ENCODE measurements around the gene MRPL37. TPM values are rescaled to one million over a fixed set of nuclear protein-coding genes. Genes with fewer than 3 reads are reported as not detected.
A peak's percentile ranks its signal among the peaks of the same experiment; 100 is the strongest.

MRPL37 gene
- total RNA-seq, 1 donor from 2014 or later = 42.6 TPM

DNA sequence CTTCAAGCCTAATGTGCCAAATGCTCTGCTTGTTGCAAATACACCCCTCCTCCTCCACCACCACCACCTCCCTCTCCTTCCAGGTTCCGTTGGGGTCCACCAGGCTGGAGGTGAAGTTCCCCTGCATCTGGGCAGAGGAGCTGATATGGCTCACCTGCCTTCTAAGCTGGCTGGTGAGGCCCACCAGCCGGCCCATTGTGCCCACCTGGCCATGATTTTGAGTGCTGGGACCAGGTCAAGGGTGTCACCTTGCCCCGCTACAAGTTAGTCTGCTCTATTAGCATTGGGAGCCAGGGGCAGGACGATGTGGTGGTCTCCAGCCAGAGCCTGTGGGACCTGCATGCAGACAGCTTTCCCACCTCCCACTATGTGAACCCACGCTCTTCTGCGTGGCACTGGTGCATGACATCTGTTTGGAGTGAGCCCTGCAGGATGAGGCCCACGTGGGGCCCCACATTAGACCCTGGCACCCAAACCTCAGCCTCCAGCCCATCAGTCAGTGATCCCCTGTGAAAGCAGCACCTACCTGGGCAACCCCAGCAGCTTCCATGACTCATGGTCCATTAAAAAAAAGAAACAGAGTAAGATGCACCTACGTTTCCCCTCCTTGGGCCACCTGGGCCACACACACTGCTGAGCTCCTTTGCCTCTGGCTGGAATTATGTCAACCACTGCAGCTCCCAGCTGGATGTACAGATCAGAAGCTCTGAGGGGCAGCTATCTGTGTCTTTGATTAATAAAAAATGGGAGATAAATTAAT lies 31.6 kb upstream of the MRPL37 start:
- TF ChIP-seq, protein P1, sequence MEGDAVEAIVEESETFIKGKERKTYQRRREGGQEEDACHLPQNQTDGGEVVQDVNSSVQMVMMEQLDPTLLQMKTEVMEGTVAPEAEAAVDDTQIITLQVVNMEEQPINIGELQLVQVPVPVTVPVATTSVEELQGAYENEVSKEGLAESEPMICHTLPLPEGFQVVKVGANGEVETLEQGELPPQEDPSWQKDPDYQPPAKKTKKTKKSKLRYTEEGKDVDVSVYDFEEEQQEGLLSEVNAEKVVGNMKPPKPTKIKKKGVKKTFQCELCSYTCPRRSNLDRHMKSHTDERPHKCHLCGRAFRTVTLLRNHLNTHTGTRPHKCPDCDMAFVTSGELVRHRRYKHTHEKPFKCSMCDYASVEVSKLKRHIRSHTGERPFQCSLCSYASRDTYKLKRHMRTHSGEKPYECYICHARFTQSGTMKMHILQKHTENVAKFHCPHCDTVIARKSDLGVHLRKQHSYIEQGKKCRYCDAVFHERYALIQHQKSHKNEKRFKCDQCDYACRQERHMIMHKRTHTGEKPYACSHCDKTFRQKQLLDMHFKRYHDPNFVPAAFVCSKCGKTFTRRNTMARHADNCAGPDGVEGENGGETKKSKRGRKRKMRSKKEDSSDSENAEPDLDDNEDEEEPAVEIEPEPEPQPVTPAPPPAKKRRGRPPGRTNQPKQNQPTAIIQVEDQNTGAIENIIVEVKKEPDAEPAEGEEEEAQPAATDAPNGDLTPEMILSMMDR (IDR thresholded peaks at IDR 0.05; ENCODE audit: insufficient read depth, low read length, severe bottlenecking) = no peak
- Histone ChIP-seq H3K27me3 (ENCODE audit: control insufficient read depth, insufficient read depth, low read length) (no peaks in the 10 kb centered on the region), H3K36me3 (ENCODE audit: control insufficient read depth, insufficient read depth, low read length) (no peaks in the 10 kb centered on the region), H3K4me3 (ENCODE audit: low read depth, low read length) (no peak overlapping the region)
- peak; percentile 58 for DNase-seq (ENCODE audit: low read depth)
- no peak for FAIRE-seq

DNA sequence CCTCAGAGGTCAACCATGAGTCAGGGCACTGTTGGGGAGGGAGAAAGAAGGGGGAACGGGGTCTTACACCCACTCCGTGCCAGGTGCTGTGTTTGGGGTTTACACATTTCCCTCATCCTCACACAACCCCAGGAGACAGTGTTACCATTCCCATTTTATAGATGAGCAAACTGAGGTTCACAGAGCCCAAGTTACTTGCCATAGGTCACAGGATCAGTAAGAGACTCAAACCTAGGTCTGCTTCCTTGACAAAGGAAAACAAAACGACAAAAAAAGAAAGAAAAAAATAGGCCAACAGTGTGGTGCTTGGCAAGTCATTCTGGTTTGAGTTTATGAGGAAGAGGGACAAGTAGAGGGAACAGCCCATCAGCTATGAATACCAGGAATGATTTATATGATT lies 30.9 kb upstream of the MRPL37 start:
- no peak for FAIRE-seq
- H3K36me3 ChIP-seq (ENCODE audit: control insufficient read depth, insufficient read depth, low read length) = no peaks in the 10 kb centered on the region
- TF ChIP-seq, protein P1 (IDR thresholded peaks at IDR 0.05; ENCODE audit: insufficient read depth, low read length, severe bottlenecking) = no peak

DNA sequence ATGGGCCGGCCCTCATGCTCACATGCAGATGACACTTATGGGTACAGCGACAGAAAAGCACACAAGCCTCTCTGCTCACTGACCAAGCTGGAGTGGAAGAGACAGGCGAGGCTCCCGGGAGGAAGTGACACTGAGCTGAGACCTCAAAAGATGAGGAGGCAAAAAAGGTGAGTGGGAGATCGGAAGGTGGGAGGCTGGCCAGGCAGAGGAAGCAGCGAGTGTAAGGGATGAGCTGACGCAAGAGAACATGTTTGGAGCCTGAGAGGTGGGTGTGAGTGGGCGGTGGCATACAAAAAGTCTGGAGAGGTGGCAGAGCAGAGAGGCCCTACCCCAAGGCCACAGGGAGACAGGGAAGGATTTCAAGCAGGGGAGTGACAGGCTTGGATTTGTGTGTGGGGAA lies 29.0 kb upstream of the MRPL37 start:
- Histone ChIP-seq H3K36me3 (ENCODE audit: control insufficient read depth, insufficient read depth, low read length) (no peaks in the 10 kb centered on the region), H3K27me3 (ENCODE audit: control insufficient read depth, insufficient read depth, low read length) (no peaks in the 10 kb centered on the region), H3K4me3 (ENCODE audit: low read depth, low read length) (no peak overlapping the region)
- TF ChIP-seq, protein P1 (IDR thresholded peaks at IDR 0.05; ENCODE audit: insufficient read depth, low read length, severe bottlenecking) = no peak
- FAIRE-seq (peak; percentile 83), DNase-seq (ENCODE audit: low read depth) (no peak)

More for the DNA sequence above, 30.9 kb upstream of the MRPL37 start:
- no peak for DNase-seq (ENCODE audit: low read depth)
- no peaks in the 10 kb centered on the region for H3K27me3 ChIP-seq (ENCODE audit: control insufficient read depth, insufficient read depth, low read length)
- H3K4me3 ChIP-seq (ENCODE audit: low read depth, low read length) = no peak overlapping the region

DNA sequence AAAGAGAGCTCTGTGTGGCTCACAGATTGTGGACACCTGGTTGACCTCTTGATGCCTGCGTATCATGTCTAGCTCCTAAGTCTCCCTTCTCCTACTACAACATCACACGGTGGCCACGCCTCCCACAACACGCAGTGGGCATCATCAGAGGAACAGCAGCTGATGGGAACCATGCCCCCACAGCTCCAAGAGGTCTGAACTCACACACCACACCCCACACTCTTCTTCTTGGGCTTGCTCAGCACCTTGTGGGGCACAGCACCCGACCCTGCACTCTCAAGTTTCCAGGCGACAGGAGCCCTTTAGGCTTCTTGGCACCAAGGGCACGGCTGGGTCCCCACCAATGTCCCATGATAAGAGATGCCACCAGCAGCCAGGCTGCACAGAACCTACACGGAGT lies 28.4 kb upstream of the MRPL37 start:
- H3K36me3 ChIP-seq (ENCODE audit: control insufficient read depth, insufficient read depth, low read length) = no peaks in the 10 kb centered on the region
- no peak for DNase-seq (ENCODE audit: low read depth)
- no peak overlapping the region for H3K4me3 ChIP-seq (ENCODE audit: low read depth, low read length)
- TF ChIP-seq, protein P1 (IDR thresholded peaks at IDR 0.05; ENCODE audit: insufficient read depth, low read length, severe bottlenecking) = no peak
- H3K27me3 ChIP-seq (ENCODE audit: control insufficient read depth, insufficient read depth, low read length) = no peaks in the 10 kb centered on the region
- no peak for FAIRE-seq

DNA sequence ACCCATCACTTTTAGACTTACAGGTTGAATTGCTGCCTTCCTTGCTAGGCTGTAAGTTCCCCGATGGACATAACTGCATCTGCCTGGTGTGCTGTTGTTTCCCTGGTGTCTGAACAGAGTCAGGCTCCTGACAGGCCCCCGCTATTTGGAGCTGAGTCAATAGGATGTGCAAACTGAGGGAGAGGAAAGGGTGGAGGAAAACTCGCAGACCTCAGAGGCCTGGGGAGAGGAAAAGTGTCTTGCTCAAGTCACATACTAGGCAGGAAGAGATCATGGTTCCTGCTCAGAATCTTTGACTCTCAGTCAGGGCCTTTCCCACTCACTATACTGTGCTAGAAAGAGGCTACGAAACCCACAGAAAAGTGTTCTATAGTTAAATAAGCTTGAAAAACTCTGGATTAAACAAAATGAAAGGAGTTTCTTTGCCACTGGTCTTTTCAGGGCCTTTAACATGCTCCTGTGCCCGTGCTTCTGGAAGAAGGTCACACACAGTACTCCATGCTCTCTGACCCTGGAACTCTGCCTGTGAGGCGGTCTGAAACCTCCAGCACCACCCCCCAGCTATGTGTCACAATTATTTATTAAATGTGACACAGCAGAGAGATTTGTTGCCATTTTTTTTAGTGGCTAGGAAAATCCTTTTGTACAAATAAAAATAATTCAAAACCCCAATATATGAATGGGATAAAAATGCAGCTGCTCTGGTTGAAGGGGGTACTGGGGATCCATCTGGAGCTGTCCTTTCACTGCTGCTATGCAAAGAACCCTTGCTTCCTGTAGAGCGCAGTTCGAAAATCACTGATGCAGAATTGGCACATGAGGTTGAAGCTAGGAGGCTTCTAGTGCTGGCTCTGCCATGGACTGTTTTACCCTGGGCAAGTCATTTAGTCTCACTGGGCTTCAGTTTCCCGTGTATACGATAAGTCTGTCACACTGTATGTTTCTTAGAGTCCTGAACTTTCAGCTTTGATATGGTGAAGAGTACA lies 27.1 kb upstream of the MRPL37 start:
- TF ChIP-seq, protein P1 (IDR thresholded peaks at IDR 0.05; ENCODE audit: insufficient read depth, low read length, severe bottlenecking) = no peak
- Histone ChIP-seq H3K27me3 (ENCODE audit: control insufficient read depth, insufficient read depth, low read length) (no peaks in the 10 kb centered on the region), H3K4me3 (ENCODE audit: low read depth, low read length) (no peak overlapping the region), H3K36me3 (ENCODE audit: control insufficient read depth, insufficient read depth, low read length) (no peaks in the 10 kb centered on the region)
- DNase-seq (ENCODE audit: low read depth) (peak; percentile 26), FAIRE-seq (no peak)

Measured in bronchial epithelial cell (primary cell).